ENCODE measurements around the gene PKP4. TPM values are rescaled to one million over a fixed set of nuclear protein-coding genes. Genes with fewer than 3 reads are reported as not detected.

PKP4 gene
- total RNA-seq, 1 donor from 2014 or later = 83.9 TPM

GRCh38 chr2:158543957-158544356, 87.2 kb downstream of the PKP4 start:
- Histone ChIP-seq H3K4me2 (no peak overlapping the region), H3K36me3 (no peaks in the 10 kb centered on the region), H3K79me2 (ENCODE audit: low read depth) (no peaks in the 10 kb centered on the region), H3F3A (ENCODE audit: low read depth) (peaks cover 10% of the 10 kb centered on the region), H3K27me3 (no peaks in the 10 kb centered on the region), H4K20me1 (ENCODE audit: low read depth) (peaks cover 4% of the 10 kb centered on the region), H3K9me3 (ENCODE audit: low read depth) (no peaks in the 10 kb centered on the region), H3K27ac (no peak overlapping the region), H3K4me3 (no peak overlapping the region), H2AFZ (replicated peaks) (no peak overlapping the region), H3K9ac (no peak overlapping the region), H3K4me1 (peaks cover 11% of the 10 kb centered on the region)
- Mint-ChIP-seq H3K4me1 (peaks cover 7% of the 10 kb centered on the region), H3K27me3 (ENCODE audit: insufficient read depth, low read depth) (no peaks in the 10 kb centered on the region), H3K36me3 (peaks cover 13% of the 10 kb centered on the region), H3K9me3 (no peaks in the 10 kb centered on the region), H3K4me3 (no peak overlapping the region), H3K27ac (no peak overlapping the region)
- TF ChIP-seq EZH2phosphoT487 (IDR thresholded peaks at IDR 0.05) (no peak), CTCF (IDR thresholded peaks at IDR 0.05) (no peak), EZH2 (IDR thresholded peaks at IDR 0.05) (no peak)
- no peak for DNase-seq (ENCODE audit: low spot score)

DNA sequence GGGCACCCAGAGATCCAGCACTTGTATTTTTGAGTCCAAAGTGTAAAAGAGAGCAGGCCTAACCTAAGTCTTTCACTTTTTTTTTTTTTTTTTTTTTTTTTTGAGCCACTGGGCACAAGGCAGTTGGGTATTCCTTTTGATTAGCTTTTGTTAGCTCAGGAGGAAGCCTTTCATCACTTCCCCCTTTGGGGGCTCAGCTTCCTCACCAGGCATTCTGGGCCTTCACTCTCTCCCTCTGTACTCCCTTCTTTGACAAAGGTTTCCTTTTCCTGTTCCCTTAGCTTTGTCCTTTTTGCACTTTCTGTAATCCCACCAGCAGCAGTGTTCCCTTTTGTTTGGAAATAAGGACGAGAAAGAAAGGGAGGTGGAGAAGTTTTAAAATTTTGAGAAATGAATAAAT, 88.2 kb downstream of the PKP4 start:
- H3K4me1 ChIP-seq = peaks cover 11% of the 10 kb centered on the region
- Mint-ChIP-seq H3K36me3 (peaks cover 13% of the 10 kb centered on the region), H3K9me3 (no peaks in the 10 kb centered on the region), H3K4me1 (peaks cover 7% of the 10 kb centered on the region), H3K27me3 (ENCODE audit: insufficient read depth, low read depth) (no peaks in the 10 kb centered on the region), H3K27ac (no peak overlapping the region), H3K4me3 (no peak overlapping the region)
- H3F3A ChIP-seq (ENCODE audit: low read depth) = peaks cover 10% of the 10 kb centered on the region
- H3K4me3 ChIP-seq = no peak overlapping the region
- no peaks in the 10 kb centered on the region for H3K36me3 ChIP-seq
- H3K79me2 ChIP-seq (ENCODE audit: low read depth) = no peaks in the 10 kb centered on the region
- H3K4me2 ChIP-seq = no peak overlapping the region
- no peak overlapping the region for H3K27ac ChIP-seq
- TF ChIP-seq EZH2phosphoT487 (IDR thresholded peaks at IDR 0.05) (no peak), EZH2 (IDR thresholded peaks at IDR 0.05) (no peak), CTCF (IDR thresholded peaks at IDR 0.05) (no peak)
- peaks cover 4% of the 10 kb centered on the region for H4K20me1 ChIP-seq (ENCODE audit: low read depth)
- no peak overlapping the region for H2AFZ ChIP-seq (replicated peaks)
- no peaks in the 10 kb centered on the region for H3K9me3 ChIP-seq (ENCODE audit: low read depth)
- peak; percentile 54 for DNase-seq (ENCODE audit: low spot score)
- no peak overlapping the region for H3K9ac ChIP-seq
- H3K27me3 ChIP-seq = no peaks in the 10 kb centered on the region

- no peak for TF ChIP-seq EZH2phosphoT487 (IDR thresholded peaks at IDR 0.05)
- Histone ChIP-seq H3K36me3 (no peaks in the 10 kb centered on the region), H3K79me2 (ENCODE audit: low read depth) (no peaks in the 10 kb centered on the region), H3K27ac (peak overlapping the region; percentile 32), H2AFZ (replicated peaks) (no peak overlapping the region), H3K27me3 (no peaks in the 10 kb centered on the region), H3K9ac (no peak overlapping the region), H4K20me1 (ENCODE audit: low read depth) (peaks cover 4% of the 10 kb centered on the region), H3K9me3 (ENCODE audit: low read depth) (no peaks in the 10 kb centered on the region), H3K4me3 (no peak overlapping the region), H3F3A (ENCODE audit: low read depth) (peaks cover 10% of the 10 kb centered on the region), H3K4me2 (no peak overlapping the region), H3K4me1 (peaks cover 11% of the 10 kb centered on the region)
- Mint-ChIP-seq H3K4me3 (no peak overlapping the region), H3K27ac (no peak overlapping the region), H3K27me3 (ENCODE audit: insufficient read depth, low read depth) (no peaks in the 10 kb centered on the region), H3K36me3 (peaks cover 15% of the 10 kb centered on the region), H3K9me3 (no peaks in the 10 kb centered on the region), H3K4me1 (peaks cover 7% of the 10 kb centered on the region)
- no peak for DNase-seq (ENCODE audit: low spot score)
Observed at GRCh38 chr2:158546412-158547144, 89.8 kb downstream of the PKP4 start.

DNA sequence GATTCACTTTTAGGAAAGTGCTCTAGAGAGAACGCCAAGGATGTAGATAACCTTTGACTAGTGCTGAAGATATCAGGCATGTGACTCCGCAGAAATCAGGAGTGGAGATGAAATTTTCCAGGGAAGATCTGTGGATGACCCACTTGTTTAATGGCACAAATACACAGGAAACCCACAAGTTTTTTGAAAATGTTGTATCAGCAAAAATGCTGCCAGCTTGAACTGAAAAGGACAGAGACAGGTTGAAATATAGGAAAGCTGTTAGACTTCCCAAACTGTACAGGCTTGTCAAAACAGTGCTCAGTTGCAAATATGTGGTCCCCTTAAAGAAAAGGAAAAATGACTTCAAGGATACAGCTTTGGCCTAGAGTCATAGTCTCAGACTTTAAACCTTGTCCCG, 96.5 kb downstream of the PKP4 start:
- peaks cover 21% of the 10 kb centered on the region for H3K36me3 Mint-ChIP-seq
- no peak overlapping the region for H3K4me3 ChIP-seq
- no peak for DNase-seq (ENCODE audit: low spot score)
- no peaks in the 10 kb centered on the region for H3K4me1 Mint-ChIP-seq
- no peak overlapping the region for H3K27ac Mint-ChIP-seq
- H3K27me3 Mint-ChIP-seq (ENCODE audit: insufficient read depth, low read depth) = no peaks in the 10 kb centered on the region
- H3K79me2 ChIP-seq (ENCODE audit: low read depth) = no peaks in the 10 kb centered on the region
- no peak overlapping the region for H3K4me2 ChIP-seq
- no peak overlapping the region for H3K9ac ChIP-seq
- H3K4me3 Mint-ChIP-seq = no peak overlapping the region
- no peaks in the 10 kb centered on the region for H3F3A ChIP-seq (ENCODE audit: low read depth)
- no peak overlapping the region for H3K27ac ChIP-seq
- H4K20me1 ChIP-seq (ENCODE audit: low read depth) = no peaks in the 10 kb centered on the region
- no peaks in the 10 kb centered on the region for H3K9me3 ChIP-seq (ENCODE audit: low read depth)
- no peak overlapping the region for H2AFZ ChIP-seq (replicated peaks)
- H3K9me3 Mint-ChIP-seq = no peaks in the 10 kb centered on the region
- TF ChIP-seq EZH2 (IDR thresholded peaks at IDR 0.05) = no peak
- TF ChIP-seq EZH2phosphoT487 (IDR thresholded peaks at IDR 0.05) = no peak
- no peak for TF ChIP-seq CTCF (IDR thresholded peaks at IDR 0.05)
- H3K27me3 ChIP-seq = no peaks in the 10 kb centered on the region
- H3K4me1 ChIP-seq = no peaks in the 10 kb centered on the region
- no peaks in the 10 kb centered on the region for H3K36me3 ChIP-seq
